ENCODE measurements around the gene ACSS1. TPM values are rescaled to one million over a fixed set of nuclear protein-coding genes. Genes with fewer than 3 reads are reported as not detected.
A peak's percentile ranks its signal among the peaks of the same experiment; 100 is the strongest.

The ACSS1 gene
- total and polyA plus RNA-seq, 5 donors from 2014 or later = 38.7 to 47.3 (median 40.1) TPM

GRCh38 chr20:24994186-24994465 lies 63.8 kb downstream of the ACSS1 start:
- Mint-ChIP-seq H3K27ac (peak overlapping the region; percentile 4 to 98 (median 97)), H3K4me3 (peak overlapping the region; percentile 67 to 92 (median 77)), H3K27me3 (no peaks in the 10 kb centered on the region), H3K9me3 (peaks cover 0 to 2% (median 0%) of the 10 kb centered on the region in 7 donors), H3K4me1 (peaks cover 19 to 53% (median 33%) of the 10 kb centered on the region in 4 donors), H3K36me3 (peaks cover 8% of the 10 kb centered on the region)
- Histone ChIP-seq H3K27ac (ENCODE audit: insufficient read depth, low read length, poor library complexity, severe bottlenecking) (no peak overlapping the region), H3K4me1 (ENCODE audit: control insufficient read depth, insufficient read depth, low read length, poor library complexity, severe bottlenecking) (peaks cover 27% of the 10 kb centered on the region), H3K36me3 (ENCODE audit: control insufficient read depth, insufficient read depth, low read length) (no peaks in the 10 kb centered on the region), H3K9me3 (ENCODE audit: control insufficient read depth in 2 of 2, low read length in 2 of 2) (no peaks in the 10 kb centered on the region), H3K27me3 (ENCODE audit: control insufficient read depth, insufficient read depth, low read length) (no peaks in the 10 kb centered on the region), H3K4me3 (ENCODE audit: low read depth, low read length) (no peak overlapping the region)
- ATAC-seq (ENCODE audit: low read depth in 2 of 2) = no peak
- DNase-seq = no peak

GRCh38 chr20:24993337-24994185 lies 64.4 kb downstream of the ACSS1 start:
- Mint-ChIP-seq H3K36me3 (peaks cover 11% of the 10 kb centered on the region), H3K27me3 (no peaks in the 10 kb centered on the region), H3K4me3 (peak overlapping the region; percentile 92 to 99 (median 94)), H3K27ac (peak overlapping the region; percentile 95 to 98 (median 97)), H3K4me1 (peaks cover 19 to 58% (median 37%) of the 10 kb centered on the region in 4 donors), H3K9me3 (peaks cover 0 to 2% (median 0%) of the 10 kb centered on the region in 7 donors)
- Histone ChIP-seq H3K4me3 (ENCODE audit: low read depth, low read length) (peak overlapping the region; percentile 89), H3K27ac (ENCODE audit: insufficient read depth, low read length, poor library complexity, severe bottlenecking) (peak overlapping the region; percentile 96), H3K4me1 (ENCODE audit: control insufficient read depth, insufficient read depth, low read length, poor library complexity, severe bottlenecking) (peaks cover 27% of the 10 kb centered on the region), H3K9me3 (ENCODE audit: control insufficient read depth in 2 of 2, low read length in 2 of 2) (no peaks in the 10 kb centered on the region), H3K27me3 (ENCODE audit: control insufficient read depth, insufficient read depth, low read length) (no peaks in the 10 kb centered on the region), H3K36me3 (ENCODE audit: control insufficient read depth, insufficient read depth, low read length) (no peaks in the 10 kb centered on the region)
- peak in 1 of 3 donors; percentile 8 for DNase-seq
- ATAC-seq (ENCODE audit: low read depth in 2 of 2) = no peak

GRCh38 chr20:24992487-24993205 lies 65.3 kb downstream of the ACSS1 start, which contains the start of gene APMAP:
TSS of gene APMAP (minus strand) at chr20:24992751. CDS start at chr20:24992688, 63 bp downstream.
- peak within 1 kb of the TSS; percentile 95 to 98 (median 97) for H3K27ac Mint-ChIP-seq
- H3K9me3 Mint-ChIP-seq = peaks cover 0 to 2% (median 0%) of the 10 kb centered on the region in 7 donors
- ATAC-seq (ENCODE audit: low read depth in 2 of 2) (peak; percentile 95 to 96), DNase-seq (peak; percentile 95 to 96 (median 95))
- no peaks in the 10 kb centered on the region for H3K27me3 Mint-ChIP-seq
- H3K9me3 ChIP-seq (ENCODE audit: control insufficient read depth in 2 of 2, low read length in 2 of 2) = no peaks in the 10 kb centered on the region
- peak within 1 kb of the TSS; percentile 92 to 99 (median 94) for H3K4me3 Mint-ChIP-seq
- peaks cover 27% of the 10 kb centered on the region for H3K4me1 ChIP-seq (ENCODE audit: control insufficient read depth, insufficient read depth, low read length, poor library complexity, severe bottlenecking)
- H3K36me3 Mint-ChIP-seq = peaks cover 14% of the 10 kb centered on the region
- H3K4me3 ChIP-seq (ENCODE audit: low read depth, low read length) = peak within 1 kb of the TSS; percentile 89
- peaks cover 25 to 67% (median 42%) of the 10 kb centered on the region in 4 donors for H3K4me1 Mint-ChIP-seq
- H3K27ac ChIP-seq (ENCODE audit: insufficient read depth, low read length, poor library complexity, severe bottlenecking) = peak within 1 kb of the TSS; percentile 96
- H3K36me3 ChIP-seq (ENCODE audit: control insufficient read depth, insufficient read depth, low read length) = peaks cover 2% of the 10 kb centered on the region
- H3K27me3 ChIP-seq (ENCODE audit: control insufficient read depth, insufficient read depth, low read length) = no peaks in the 10 kb centered on the region

GRCh38 chr20:24991897-24992486 lies 65.9 kb downstream of the ACSS1 start:
- Histone ChIP-seq H3K4me1 (ENCODE audit: control insufficient read depth, insufficient read depth, low read length, poor library complexity, severe bottlenecking) (peaks cover 27% of the 10 kb centered on the region), H3K9me3 (ENCODE audit: control insufficient read depth in 2 of 2, low read length in 2 of 2) (no peaks in the 10 kb centered on the region), H3K27me3 (ENCODE audit: control insufficient read depth, insufficient read depth, low read length) (no peaks in the 10 kb centered on the region), H3K36me3 (ENCODE audit: control insufficient read depth, insufficient read depth, low read length) (peaks cover 4% of the 10 kb centered on the region), H3K27ac (ENCODE audit: insufficient read depth, low read length, poor library complexity, severe bottlenecking) (peak overlapping the region; percentile 96), H3K4me3 (ENCODE audit: low read depth, low read length) (peak overlapping the region; percentile 70)
- Mint-ChIP-seq H3K9me3 (peaks cover 0 to 2% (median 0%) of the 10 kb centered on the region in 7 donors), H3K4me1 (peaks cover 26 to 74% (median 47%) of the 10 kb centered on the region in 4 donors), H3K27me3 (no peaks in the 10 kb centered on the region), H3K27ac (peak overlapping the region; percentile 95 to 98 (median 97)), H3K4me3 (peak overlapping the region; percentile 92 to 99 (median 94)), H3K36me3 (peaks cover 14% of the 10 kb centered on the region)
- peak in 1 of 3 donors; percentile 37 for DNase-seq
- peak in 1 of 2 donors; percentile 1 for ATAC-seq (ENCODE audit: low read depth in 2 of 2)

- Mint-ChIP-seq H3K9me3 (peaks cover 0 to 1% (median 0%) of the 10 kb centered on the region in 7 donors), H3K27me3 (no peaks in the 10 kb centered on the region), H3K4me1 (peaks cover 26 to 84% (median 55%) of the 10 kb centered on the region in 4 donors), H3K36me3 (peaks cover 14% of the 10 kb centered on the region), H3K4me3 (peak overlapping the region; percentile 92 to 99 (median 94)), H3K27ac (peak overlapping the region in 2 of 3 donors; percentile 97 to 98)
- ATAC-seq (ENCODE audit: low read depth in 2 of 2) = no peak
- Histone ChIP-seq H3K27ac (ENCODE audit: insufficient read depth, low read length, poor library complexity, severe bottlenecking) (no peak overlapping the region), H3K4me1 (ENCODE audit: control insufficient read depth, insufficient read depth, low read length, poor library complexity, severe bottlenecking) (peaks cover 31% of the 10 kb centered on the region), H3K9me3 (ENCODE audit: control insufficient read depth in 2 of 2, low read length in 2 of 2) (no peaks in the 10 kb centered on the region), H3K4me3 (ENCODE audit: low read depth, low read length) (peak overlapping the region; percentile 70), H3K27me3 (ENCODE audit: control insufficient read depth, insufficient read depth, low read length) (no peaks in the 10 kb centered on the region), H3K36me3 (ENCODE audit: control insufficient read depth, insufficient read depth, low read length) (peaks cover 4% of the 10 kb centered on the region)
- DNase-seq = no peak
These were observed 67.1 kb downstream of the ACSS1 start for GRCh38 chr20:24990810-24991252.

- Histone ChIP-seq H3K27me3 (ENCODE audit: control insufficient read depth, insufficient read depth, low read length) (no peaks in the 10 kb centered on the region), H3K27ac (ENCODE audit: insufficient read depth, low read length, poor library complexity, severe bottlenecking) (no peak overlapping the region), H3K36me3 (ENCODE audit: control insufficient read depth, insufficient read depth, low read length) (peaks cover 4% of the 10 kb centered on the region), H3K4me3 (ENCODE audit: low read depth, low read length) (no peak overlapping the region), H3K9me3 (ENCODE audit: control insufficient read depth in 2 of 2, low read length in 2 of 2) (no peaks in the 10 kb centered on the region), H3K4me1 (ENCODE audit: control insufficient read depth, insufficient read depth, low read length, poor library complexity, severe bottlenecking) (peaks cover 24% of the 10 kb centered on the region)
- Mint-ChIP-seq H3K27ac (no peak overlapping the region), H3K9me3 (no peaks in the 10 kb centered on the region), H3K27me3 (no peaks in the 10 kb centered on the region), H3K36me3 (peaks cover 15% of the 10 kb centered on the region), H3K4me3 (peak overlapping the region in 1 of 4 donors; percentile 14), H3K4me1 (peaks cover 41 to 88% (median 62%) of the 10 kb centered on the region in 4 donors)
- DNase-seq (no peak), ATAC-seq (ENCODE audit: low read depth in 2 of 2) (no peak)
These were observed 68.8 kb downstream of the ACSS1 start for GRCh38 chr20:24989162-24989561.
